ENCODE data around the gene MRPS6.

Gene MRPS6

DNA sequence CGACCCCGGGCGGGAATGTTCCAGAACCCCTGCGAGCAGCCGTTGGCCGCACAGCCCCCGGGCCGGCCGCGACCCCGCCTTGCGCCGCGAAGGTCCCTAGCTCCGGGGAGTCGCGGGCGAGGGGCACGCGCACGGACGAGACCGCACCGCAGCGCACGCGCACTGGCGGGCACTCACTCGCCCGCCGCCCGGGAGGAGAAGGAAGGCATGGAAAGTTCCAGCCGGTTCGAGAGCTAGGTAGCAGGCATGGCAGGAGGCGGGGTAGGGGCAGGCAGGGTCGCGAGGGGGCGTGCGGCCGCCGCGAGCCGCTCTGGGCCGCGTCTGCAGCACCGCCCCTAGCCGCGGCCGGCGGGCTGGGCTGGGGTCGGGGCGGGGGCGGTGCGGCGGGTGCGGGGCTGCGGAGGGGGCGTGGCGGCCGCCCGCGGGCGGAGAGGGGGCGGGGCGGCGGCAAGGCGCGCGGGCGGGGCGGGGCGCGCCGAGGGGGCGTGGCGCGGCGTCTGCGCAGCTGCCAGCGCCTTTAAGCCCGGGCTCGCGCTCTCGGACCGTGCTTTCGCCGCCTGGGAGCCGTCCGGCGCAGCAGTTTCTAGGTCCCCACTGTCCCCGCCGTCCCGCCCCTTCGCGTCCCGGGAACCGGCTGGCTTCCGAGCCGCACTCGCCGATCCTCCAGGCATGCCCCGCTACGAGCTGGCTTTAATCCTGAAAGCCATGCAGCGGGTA lies at the start of gene MRPS6, which contains the start of gene SLC5A3:
Gene MRPS6, plus strand, starts transcription at position 547 of the 717 bp plus-strand sequence. Its CDS starts 123 bp downstream, at position 670.
Gene SLC5A3, plus strand, starts transcription at position 547 of the 717 bp plus-strand sequence. CDS start 21,621 bp downstream, outside the sequence.
- peak; percentile 65 to 70 for DNase-seq (ENCODE audit: low read depth in 2 of 2)

DNA sequence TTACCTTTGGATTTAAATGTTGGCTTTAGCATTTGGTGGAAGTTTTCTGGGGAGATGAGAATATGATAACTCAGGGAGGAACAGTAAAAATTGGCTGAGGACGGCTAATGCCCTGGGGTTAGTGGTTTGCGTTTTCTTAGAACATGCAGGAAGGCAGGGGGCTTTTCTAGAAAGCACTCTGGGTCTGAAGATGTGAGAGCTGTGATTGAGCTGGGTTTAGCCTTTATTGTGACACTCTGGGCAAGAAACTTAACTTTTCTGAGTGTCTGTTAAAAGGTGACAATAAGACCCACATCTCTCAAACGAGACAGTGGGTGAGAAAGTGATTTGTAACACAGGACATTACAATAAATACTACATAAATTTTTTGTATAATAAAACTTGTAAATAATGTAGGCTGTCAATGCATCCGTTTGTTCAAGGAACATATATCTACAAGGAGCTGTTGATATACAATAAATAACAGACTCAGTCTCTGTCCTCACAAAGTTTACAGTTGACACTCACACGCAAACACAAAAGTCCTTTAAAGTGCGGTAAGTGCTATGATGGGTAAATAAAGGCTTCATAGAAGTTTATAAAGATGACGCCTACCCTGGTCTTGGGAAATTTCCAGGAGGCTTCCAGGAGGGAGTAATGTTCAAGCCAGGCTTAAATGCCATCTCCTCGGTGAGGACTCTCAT lies 49.5 kb upstream of the MRPS6 start:
- no peak for DNase-seq (ENCODE audit: low read depth in 2 of 2)

GRCh38 chr21:34024374-34024693 lies 49.0 kb upstream of the MRPS6 start:
- no peak for DNase-seq (ENCODE audit: low read depth in 2 of 2)

DNA sequence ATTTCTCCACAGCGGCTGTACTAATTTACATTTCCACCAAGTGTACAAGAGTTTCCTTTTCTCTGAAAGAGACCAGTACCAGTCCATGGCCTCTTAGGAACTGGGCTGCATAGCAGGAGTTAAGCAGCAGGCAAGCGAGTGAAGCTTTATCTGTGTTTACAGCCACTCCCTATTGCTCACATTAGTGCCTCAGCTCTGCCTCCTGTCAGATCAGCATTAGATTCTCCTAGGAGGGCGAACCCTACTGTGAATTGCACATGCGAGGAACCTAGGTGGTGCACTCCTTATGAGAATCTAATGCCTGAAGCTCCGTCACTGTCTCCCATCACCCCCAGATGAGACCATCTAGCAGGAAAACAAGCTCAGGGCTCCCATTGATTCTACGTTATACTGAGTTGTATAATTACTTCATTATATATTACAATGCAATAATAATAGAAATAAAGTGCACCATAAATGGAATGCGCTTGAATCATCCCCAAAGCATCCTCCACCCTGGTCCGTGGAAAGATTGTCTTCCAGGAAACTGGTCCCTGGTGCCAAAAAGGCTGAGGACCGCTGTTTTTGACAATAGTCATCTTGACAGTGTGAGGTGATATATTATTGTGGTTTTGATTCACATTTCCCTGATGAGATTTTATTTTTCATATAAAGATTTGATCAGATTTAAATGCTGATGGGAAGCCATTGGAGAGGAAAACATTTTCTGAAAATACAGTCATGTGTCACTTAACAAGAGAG lies 45.5 kb upstream of the MRPS6 start:
- DNase-seq (ENCODE audit: low read depth in 2 of 2) = no peak

- peak; percentile 14 to 23 for DNase-seq (ENCODE audit: low read depth in 2 of 2)
Observed at GRCh38 chr21:34029743-34030528, 43.4 kb upstream of the MRPS6 start.

- DNase-seq (ENCODE audit: low read depth in 2 of 2) = no peak
Observed at GRCh38 chr21:34031835-34032370, 41.5 kb upstream of the MRPS6 start.

DNA sequence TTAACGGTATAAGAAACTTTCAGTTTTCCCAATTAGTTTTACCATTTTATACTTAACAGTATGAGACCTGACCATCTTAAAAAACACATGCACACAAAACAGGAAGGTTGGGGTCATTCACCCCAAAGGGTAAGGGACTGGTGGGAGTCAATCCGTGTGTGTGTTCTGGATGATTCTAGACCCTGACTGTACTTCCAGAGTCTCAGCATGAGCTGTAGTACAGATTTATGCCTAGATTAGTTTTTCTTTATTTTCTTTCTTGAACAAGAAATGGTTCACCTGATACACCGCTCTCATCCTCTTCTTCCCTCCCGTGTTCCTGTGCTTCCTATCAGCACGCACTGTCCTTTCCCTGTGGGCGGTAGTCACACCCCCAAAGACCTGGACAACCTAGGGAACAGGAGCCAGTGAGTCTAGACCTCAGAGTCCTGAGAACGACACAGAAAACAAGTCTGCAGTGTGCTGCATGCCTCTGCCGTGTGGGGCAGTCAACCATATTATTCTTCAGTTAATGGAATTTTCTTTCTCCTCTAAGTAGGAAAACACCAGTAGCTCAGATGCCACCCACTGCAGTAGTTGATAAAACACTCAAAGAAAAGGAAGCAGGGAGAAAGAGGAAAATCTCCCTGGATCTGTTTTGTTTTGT lies 38.9 kb upstream of the MRPS6 start:
- DNase-seq (ENCODE audit: low read depth in 2 of 2) = no peak

- DNase-seq (ENCODE audit: low read depth in 2 of 2) = no peak
Observed at GRCh38 chr21:34035619-34036354, 37.6 kb upstream of the MRPS6 start.

GRCh38 chr21:34037009-34037795 lies 36.2 kb upstream of the MRPS6 start:
- no peak for DNase-seq (ENCODE audit: low read depth in 2 of 2)

GRCh38 chr21:34039678-34040382 lies 33.5 kb upstream of the MRPS6 start:
- DNase-seq (ENCODE audit: low read depth in 2 of 2) = no peak

- DNase-seq (ENCODE audit: low read depth in 2 of 2) = no peak
Observed at GRCh38 chr21:34042735-34043134, 30.6 kb upstream of the MRPS6 start.

GRCh38 chr21:34043333-34043732 lies 30.0 kb upstream of the MRPS6 start:
- no peak for DNase-seq (ENCODE audit: low read depth in 2 of 2)

DNA sequence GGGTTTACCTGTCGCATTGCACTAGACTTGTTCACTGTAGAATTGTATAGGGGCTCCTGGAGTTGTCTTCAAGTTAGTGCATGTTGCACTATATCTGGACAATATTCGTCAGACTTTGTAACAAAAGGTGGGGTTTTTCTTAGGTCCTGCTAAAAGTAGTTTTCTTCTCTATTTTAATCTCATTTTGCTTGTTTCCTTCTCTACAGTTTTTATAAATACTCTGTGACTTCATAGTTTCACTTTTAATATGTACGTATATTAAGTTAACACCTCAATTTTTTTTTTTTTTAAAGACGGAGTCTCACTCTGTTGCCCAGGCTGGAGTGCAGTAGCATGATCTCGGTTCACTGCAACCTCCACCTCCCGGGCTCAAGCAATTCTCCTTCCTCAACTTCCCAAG lies 26.5 kb upstream of the MRPS6 start:
- DNase-seq (ENCODE audit: low read depth in 2 of 2) = no peak

DNA sequence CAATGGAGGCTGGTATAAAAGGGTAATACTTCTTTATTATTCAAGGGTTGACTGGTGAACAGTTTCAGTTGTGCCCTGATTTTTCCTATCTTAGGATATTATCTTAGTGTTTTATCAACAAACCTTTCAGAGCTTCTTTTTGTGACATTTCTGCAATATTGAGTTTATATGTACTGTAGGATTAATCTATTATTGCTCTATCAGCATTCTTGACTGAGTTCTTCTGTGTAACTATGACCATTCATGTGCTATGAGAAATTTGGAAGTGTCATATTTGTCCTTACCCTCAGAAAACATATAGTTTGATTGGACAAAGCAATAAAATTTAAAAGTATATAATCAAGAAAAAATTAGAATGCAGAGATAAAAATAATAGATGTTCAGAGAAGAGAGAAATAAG lies 25.5 kb upstream of the MRPS6 start:
- no peak for DNase-seq (ENCODE audit: low read depth in 2 of 2)

GRCh38 chr21:34052171-34052570 lies 21.2 kb upstream of the MRPS6 start:
- no peak for DNase-seq (ENCODE audit: low read depth in 2 of 2)

- no peak for DNase-seq (ENCODE audit: low read depth in 2 of 2)
Observed at GRCh38 chr21:34054259-34054658, 19.1 kb upstream of the MRPS6 start.

GRCh38 chr21:34055615-34056014 lies 17.8 kb upstream of the MRPS6 start:
- no peak for DNase-seq (ENCODE audit: low read depth in 2 of 2)

DNA sequence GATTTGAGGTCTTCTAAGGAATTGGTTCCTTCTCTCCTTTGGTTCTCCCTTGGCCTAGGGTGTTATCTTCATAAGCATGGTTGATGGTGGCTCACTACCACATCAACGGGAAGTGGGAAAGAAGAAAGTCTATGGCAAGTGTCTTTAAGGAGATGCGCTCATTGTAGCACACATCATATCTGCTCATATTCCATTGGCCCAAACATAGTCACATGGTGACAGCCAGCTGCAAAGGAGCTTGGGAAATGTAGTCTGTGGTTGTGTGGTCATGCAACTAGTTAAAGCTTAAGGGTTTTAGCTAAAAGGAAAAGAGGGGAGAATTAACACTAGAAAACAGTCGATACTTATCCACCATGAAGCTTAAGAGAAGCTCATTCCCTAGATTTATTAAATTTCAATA lies 11.4 kb upstream of the MRPS6 start:
- no peak for DNase-seq (ENCODE audit: low read depth in 2 of 2)

GRCh38 chr21:34065027-34065426 lies 8.4 kb upstream of the MRPS6 start:
- DNase-seq (ENCODE audit: low read depth in 2 of 2) = no peak
